ENCODE data around the gene WBP11. TPM values are rescaled to one million over a fixed set of nuclear protein-coding genes. Genes with fewer than 3 reads are reported as not detected.

The WBP11 gene
- total and polyA plus RNA-seq, 2 of the 13 experiments (the other 11 are each of a cell fraction or from before 2014, with no cell fraction given): 7.6 to 31.0 TPM

- TF ChIP-seq CBX2 (IDR thresholded peaks at IDR 0.05; ENCODE audit: low read depth, low read length): no peak
- TF ChIP-seq CBX2 (CRISPR knock-in tag; IDR thresholded peaks at IDR 0.05; ENCODE audit: low read depth): no peak
- no peak for TF ChIP-seq ZNF556 (CRISPR knock-in tag; IDR thresholded peaks at IDR 0.05; ENCODE audit: borderline replicate concordance)
- TF ChIP-seq ZNF225 (CRISPR knock-in tag; IDR thresholded peaks at IDR 0.05): no peak
- no peak for TF ChIP-seq ZSCAN22 (CRISPR knock-in tag; IDR thresholded peaks at IDR 0.05)
- TF ChIP-seq TEAD2 (CRISPR knock-in tag; IDR thresholded peaks at IDR 0.05): no peak
- TF ChIP-seq IKZF1 (IDR thresholded peaks at IDR 0.05): no peak
- TF ChIP-seq SP2 (CRISPR knock-in tag; IDR thresholded peaks at IDR 0.05): no peak
- no peak for TF ChIP-seq PRDM15 (CRISPR knock-in tag; IDR thresholded peaks at IDR 0.05)
- peak; percentile 76 for TF ChIP-seq CTCF (CRISPR knock-in tag; IDR thresholded peaks at IDR 0.05)
- no peak for TF ChIP-seq KMT2A (CRISPR knock-in tag; IDR thresholded peaks at IDR 0.05)
- no peak for TF ChIP-seq NFE2L2 (IDR thresholded peaks at IDR 0.05; ENCODE audit: low read length)
- TF ChIP-seq LRRFIP1 (CRISPR knock-in tag; conservative IDR thresholded peaks at IDR 0.05): no peak
- TF ChIP-seq ZNF496 (CRISPR knock-in tag; IDR thresholded peaks at IDR 0.05; ENCODE audit: insufficient replicate concordance): no peak
- TF ChIP-seq ZBTB46 (CRISPR knock-in tag; IDR thresholded peaks at IDR 0.05; ENCODE audit: borderline replicate concordance): no peak
- TF ChIP-seq ZNF326 (CRISPR knock-in tag; IDR thresholded peaks at IDR 0.05; ENCODE audit: borderline replicate concordance): no peak
- 0 out of 2 replicates have a peak, but pooled peaks have one; percentile 14 for TF ChIP-seq NCOA2 (CRISPR knock-in tag; IDR thresholded peaks at IDR 0.05)
- TF ChIP-seq ZNF234 (CRISPR knock-in tag; conservative IDR thresholded peaks at IDR 0.05): no peak
- TF ChIP-seq PAF1 (CRISPR knock-in tag; IDR thresholded peaks at IDR 0.05): no peak
- TF ChIP-seq ZNF737 (CRISPR knock-in tag; IDR thresholded peaks at IDR 0.05; ENCODE audit: borderline replicate concordance): no peak
Measured at GRCh38 chr12:14810953-14811483, 7.7 kb upstream of the WBP11 start (continued).
